Stimulated activated CD8-positive, alpha-beta memory T cell treated with anti-CD3 and anti-CD28 coated beads, Interleukin-7, amount 100 ng/mL, for 48 hours (primary cell): ENCODE measurements around the gene PGF.

Experiments used
- DNase-seq, 2 donors: peaks; one replicate each; pipeline ENCODE4 v3.0.0-alpha.2; 2020; ENCODE audit warnings: low read depth in 1 of 2; ENCODE audit errors: extremely low read depth in 1 of 2

Gene PGF

DNA sequence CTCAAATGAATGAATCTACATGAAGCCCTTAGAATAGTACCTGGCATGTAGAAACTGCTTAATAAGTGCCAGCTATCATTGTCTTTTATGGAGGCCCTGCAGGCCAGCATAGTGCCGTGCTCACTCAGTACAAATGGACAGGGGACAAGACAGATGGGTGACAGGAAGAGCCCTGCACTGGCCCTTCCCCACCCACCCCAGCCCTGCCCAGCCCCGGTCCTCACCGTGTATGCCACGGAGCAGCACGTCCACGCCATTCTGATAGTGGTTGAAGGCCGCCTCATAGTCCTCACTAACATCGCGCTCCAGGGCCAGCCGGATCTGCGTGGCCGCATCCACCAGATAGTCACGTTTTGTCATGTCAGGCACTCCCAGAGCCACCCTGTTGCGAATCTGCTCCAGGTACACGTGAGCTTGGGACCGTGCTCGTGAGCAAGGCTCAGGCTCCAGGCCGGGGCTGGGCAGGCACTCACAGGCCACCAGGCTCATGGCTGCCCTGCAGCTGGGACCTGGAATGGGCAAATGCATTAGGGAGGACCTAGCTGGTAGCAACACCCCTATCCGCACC lies 34.3 kb downstream of the PGF start:
- no peak for DNase-seq

DNA sequence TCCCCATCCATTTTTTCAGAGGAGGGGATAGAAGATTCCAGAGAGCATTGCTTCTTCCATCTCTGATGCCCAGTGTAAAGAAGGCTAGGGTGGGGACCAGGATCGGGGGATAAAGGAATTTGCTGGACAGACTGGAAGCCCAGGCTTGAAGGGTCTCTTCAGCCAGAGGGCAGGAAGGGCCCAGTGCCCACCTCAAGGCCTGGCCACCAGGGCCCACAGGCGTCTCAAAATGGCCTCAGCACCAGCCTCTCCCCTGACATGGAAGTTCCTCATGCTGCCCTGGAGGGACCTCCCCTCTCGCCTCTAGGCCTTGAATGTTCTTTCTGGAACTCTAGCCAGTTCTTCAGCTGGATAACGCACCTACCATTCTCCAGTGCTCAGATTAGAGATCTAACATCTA lies 35.1 kb downstream of the PGF start:
- DNase-seq, result no peak

DNA sequence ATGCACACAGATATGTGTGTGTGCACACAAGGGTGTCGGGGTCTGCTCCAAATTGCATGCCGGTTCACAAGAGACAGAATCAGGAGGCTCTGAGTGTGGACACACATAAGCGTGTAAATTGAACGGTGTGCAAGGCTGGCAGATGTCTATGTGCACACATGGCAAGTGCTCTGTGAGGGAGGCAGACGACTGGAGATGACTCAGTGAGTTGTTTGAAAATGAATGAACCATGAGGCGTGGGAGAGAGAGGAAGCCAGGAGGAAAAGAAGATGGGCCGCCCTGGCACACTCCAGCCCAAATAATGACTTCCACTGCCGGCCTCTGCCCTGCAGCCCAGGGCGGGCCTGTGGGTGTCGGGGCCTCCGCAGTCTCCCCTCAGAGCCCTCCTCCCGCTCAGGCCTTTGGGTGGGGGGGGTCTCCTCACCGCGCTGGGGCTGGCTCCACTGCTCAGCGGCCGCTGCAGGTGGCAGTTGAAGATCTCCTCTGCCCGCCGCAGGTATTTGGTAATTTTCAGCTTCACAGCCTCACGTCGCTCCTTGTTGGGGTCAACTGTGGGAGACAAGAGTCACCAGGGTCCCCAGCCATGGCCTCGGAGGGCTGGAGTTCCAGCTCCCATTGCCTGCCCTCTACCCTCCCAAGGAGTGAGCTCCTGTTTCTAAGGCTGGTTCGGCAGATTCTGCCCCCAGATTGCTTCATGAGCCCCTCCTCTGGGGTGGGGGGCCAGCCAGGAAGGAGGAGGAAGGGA lies 35.8 kb downstream of the PGF start:
- DNase-seq, result no peak

DNA sequence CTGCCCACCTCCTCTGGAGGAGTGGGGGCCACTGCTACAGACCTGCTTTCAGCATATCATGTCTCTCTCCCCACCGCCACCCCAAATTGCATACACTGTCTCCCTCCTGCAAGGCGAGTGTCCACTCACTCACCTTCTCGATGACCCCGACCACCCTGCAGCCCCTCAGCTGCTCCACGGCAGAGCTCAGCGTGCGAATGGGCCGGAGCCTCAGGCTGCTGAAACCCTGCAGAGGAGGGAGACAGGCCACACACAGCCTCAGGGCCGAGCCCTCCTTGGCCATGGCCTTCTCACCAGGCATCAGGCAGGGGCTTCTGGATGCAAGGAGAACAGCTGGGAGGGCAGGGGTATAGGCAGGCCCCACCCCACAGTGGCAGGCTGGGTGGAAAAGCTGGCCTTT lies 37.0 kb downstream of the PGF start:
- DNase-seq, result no peak

DNA sequence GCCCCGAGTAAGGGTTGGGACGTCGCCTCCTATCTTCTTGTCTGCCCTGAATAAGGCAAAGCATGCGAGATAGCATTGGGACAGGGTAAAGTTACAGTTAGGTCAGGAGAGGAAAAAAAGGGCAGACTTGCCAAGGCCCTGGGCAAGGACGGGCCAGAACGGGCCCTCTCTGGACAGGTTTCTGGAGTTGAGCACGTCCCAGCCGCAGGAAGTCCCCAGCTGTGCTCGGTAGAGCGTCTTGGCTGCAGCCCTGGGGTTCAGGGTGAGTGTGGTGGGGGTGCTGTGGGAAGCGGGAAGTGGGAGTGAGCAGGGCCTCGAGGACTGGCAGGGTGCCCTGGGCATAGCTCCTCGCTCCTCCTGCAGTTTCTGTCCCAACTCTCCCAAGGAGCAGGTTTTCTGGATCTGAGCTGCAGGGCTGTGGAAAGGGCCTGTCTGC lies 37.7 kb downstream of the PGF start:
- no peak for DNase-seq

DNA sequence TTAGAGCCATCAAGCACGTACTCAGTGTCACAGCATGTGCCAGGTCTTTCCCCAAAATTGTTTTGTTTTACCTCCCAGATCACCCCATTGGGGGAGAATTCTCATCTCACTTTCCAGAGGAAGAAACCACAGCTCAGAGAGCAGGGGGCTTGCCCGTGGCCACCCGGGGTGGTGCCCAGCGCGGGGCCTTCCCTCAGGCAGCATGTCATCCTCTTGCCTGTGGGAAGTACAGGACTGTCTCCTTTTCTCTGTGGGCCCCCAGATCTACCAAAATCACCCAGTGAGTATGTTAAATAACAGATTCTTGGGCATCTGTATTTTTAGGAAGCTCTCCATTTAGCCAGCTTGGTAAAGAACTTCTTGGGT lies 38.2 kb downstream of the PGF start:
- DNase-seq, result no peak

DNA sequence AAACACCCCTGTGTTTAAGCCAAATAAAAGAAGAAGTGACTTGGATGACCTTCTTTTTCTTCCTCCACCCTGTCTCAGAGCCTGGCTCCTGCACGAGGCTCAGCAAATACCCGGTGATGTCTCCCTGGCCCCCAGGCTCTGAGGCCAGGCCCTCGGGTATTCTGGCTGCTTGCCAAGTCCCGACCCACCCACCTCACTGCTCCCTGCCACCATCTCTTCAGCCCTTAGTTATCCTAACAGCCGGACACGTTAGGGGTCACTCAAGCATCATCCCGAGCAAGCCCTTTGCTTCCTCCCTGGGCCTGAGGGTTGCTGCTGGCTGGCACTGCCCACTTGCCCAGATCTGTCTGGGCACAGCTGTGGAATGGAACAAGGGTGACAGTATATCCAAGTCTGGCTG lies 39.6 kb downstream of the PGF start:
- no peak for DNase-seq

DNA sequence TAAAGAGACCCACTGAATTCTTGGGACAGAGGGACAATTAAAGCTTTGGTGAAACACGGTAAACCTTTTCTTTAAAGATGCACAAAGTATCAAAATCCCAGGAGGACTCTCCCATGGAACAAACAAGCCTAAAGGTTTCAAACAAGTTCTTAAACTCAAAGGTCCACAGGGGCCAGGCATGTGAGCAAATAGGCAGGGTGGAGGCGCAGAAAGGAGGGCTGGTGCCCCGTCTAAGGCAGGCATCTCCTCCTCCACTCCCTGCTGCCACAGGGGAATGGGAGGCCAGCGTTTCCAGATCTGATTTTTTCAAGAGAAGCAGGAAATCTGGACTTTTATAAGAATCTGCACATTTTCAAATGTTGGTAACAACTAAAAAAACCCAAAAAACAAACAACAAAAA lies 40.0 kb downstream of the PGF start:
- DNase-seq, result no peak

DNA sequence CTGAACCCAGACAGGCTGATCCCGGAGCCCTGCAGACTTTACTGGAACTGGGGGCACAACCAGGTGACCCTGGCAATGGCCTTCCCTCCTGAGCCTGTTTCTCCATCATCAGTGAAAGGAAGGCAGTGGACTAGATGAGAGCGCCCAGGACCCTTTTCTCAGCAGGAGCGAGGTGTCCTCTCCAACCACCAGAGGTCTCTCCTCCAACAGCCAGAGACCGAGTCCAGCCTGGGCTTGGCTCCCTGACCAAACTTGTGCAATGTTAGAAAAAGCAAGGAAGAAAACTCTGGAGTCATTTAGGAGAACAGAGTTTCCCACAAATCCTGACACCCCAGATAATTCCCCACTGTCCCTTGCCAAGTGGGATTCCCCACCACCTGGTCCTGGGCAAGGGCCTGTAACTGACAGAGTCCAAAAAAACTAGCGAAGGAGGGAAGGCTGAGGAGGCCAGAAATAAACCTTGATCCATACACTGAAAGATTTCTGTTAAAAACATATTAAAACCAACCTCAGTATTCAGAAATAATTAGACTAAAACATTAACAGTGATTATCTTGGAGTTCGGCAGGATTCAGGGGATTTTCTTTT lies 41.3 kb downstream of the PGF start:
- DNase-seq, result no peak

DNA sequence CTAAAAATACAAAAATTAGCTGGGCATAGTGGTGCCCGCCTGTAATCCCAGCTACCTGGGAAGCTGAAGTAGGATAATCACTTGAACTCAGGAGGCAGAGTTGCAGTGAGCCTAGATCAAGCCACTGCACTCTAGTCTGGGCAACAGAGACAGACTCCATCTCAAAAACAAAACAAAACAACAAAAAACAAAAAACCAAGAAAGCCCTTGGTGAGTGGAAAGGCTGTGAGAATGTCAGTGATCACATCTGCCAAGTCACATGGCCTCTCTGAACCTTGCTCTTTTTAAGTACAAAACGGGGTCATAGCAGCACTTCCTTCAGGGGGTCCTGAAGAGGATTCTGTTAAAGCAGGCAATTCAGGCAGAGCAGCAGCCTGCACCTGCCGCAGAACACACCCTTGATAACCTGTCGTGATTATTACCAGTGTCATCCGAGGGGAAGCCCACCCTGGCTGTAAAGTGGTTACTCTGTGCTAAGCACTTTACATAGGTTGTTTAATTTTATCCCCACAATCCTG lies 41.9 kb downstream of the PGF start:
- DNase-seq, result no peak

DNA sequence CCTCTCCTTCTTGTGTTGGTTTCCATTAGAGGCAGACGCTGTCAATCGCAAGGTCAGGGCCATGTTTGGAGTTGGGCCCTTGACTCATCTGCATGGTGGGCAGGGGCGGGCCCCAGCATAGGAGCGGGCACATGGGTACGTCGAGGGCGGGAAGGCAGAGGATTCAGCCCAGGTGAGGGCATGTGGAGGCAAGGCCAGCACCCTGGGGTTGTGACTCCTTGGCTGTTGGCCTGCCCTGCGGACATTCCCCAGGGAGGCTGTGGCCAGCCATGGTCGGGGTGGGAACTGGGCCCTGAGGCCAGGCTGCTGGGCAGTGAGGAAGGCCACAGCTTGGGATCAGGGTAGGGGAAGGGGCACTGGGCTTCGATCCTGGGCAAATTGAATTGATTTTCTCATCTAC lies 42.6 kb downstream of the PGF start:
- no peak for DNase-seq

DNA sequence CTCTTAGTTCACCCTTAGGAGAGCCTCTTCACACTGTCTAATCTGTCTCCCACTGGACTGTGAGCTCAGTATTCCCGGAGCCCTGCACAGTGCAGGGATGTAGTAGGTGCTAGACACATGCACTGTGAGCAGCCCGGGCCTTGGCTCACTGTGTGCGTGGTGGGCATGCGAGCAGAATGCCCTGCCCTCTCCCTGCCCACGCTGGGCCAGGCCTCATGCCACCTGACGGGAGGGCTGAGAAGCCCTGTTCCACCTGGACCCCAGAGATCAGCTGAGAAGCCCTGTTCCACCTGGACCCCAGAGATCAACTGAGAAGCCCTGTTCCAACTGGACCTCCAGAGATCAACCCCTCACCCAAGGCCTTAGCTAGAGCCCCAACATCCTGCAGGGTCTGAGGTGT lies 43.3 kb downstream of the PGF start:
- no peak for DNase-seq

DNA sequence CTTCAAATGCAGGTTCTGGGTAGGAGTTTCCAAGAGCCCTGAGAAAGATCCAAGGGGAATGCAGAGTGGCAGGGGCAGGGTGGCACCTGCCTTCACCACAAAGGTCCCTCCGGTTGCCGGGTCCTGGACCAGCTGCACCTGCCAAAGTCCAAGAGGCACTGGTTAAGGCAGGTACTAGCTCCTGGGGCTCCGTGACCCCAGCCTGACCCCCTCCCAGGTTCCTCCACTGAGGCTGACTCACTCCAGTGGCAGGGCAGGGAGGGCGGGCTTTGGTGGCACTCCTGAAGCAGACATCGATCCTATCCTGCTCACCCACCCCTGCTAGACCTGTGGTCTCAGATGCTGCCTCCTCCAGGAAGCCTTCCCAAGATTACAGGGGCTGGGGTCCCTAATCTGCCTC lies 43.7 kb downstream of the PGF start:
- no peak for DNase-seq

DNA sequence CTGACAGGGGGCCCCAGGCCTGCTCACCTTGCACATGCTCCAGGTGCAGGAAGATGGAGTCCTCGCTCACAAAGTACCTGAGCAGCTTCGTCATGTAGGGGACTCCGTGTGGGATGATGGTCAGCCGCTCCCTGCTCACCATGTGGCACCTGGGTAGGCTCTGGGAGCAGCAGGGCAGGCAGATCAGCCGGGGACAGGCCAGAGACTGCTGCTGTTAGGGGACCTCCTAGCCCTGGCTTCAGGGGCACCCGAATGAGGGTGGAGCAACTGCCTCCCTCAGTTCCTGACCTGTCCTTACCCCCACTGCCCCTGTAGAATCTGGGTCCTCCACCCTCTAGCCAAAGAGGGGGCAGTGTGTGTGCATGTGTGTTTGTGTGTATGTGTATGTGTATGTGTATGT lies 44.2 kb downstream of the PGF start:
- no peak for DNase-seq

DNA sequence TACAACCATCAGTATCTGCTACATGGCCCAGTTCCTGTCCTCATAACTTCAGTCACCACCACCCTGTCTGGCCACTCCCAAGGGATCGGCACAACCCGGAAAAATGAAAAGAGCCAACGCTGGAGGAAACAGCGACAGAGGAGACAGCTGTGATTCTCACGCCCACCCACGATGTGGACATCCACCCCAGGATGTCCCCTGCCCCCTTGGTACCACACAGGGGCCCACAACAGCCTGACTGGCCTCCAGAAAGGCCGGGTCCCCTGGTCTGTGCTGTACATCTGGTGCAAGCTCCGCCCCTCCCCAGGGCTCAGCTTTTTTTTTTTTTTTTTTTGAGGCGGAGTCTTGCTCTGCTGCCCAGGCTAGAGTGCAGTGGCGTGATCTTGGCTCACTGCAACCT lies 44.8 kb downstream of the PGF start:
- DNase-seq, result no peak

DNA sequence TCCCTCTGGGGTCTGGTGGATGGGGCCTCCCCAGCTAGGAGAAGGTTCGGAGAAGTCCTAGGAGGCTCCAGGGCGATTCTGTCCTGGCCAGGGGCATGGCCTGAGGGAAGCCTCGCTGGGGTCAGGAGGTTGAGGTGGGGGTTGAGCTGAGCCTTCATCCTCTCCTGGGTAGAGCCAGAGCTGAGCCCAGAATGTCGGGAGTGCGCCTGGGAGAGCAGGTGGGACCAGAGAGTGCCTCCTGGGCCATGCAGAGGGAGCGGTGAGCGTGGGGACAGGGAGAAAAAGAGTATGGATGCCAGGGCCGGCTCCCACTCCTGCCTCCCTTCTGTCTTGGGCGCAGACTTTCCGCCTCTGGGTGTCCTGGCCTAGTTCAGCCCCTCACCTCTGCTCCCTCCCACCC lies 45.5 kb downstream of the PGF start:
- DNase-seq, result no peak

DNA sequence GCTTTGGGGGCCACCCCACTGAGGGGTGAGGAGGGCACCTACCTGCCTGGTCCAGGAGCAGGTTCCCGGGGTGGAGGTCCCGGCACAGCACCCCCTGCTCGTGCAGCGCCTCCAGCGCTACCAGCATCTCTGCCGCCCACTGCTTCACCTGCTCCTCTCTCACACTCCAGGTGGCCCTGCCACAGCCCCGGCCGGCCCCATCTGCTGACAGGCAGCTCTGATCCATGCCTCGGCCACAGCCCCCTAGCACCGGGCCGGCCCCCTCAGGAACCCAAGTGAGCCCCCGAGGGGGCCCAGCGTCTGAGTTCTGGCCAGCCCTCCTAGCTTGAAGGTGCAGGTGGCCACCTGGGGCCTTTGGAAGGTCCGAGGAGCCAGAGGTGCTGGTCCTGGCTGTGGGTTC lies 45.9 kb downstream of the PGF start:
- no peak for DNase-seq

DNA sequence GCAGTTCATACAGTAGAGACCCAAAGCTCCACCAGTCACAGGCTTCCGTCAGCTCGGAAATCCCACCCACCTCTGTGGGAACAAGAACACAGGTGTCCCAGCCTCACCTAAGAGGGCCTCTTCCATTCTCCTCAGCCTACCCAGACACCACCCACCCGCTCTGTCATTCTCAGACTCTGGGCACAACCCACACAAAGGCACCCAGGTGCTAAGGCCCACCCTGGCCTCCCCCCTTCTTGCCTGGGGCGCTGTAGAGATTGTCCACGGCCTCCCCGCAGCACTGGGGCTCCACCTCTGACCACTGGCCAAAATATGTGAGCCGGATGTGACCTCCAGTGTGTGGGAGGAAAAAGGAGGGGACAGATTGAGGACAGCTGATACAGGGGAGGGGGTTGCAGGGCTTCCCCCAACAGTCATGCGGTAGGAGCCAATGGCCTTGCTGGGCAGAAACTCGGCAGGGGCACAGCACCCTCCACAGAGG lies 46.5 kb downstream of the PGF start:
- DNase-seq, result no peak

DNA sequence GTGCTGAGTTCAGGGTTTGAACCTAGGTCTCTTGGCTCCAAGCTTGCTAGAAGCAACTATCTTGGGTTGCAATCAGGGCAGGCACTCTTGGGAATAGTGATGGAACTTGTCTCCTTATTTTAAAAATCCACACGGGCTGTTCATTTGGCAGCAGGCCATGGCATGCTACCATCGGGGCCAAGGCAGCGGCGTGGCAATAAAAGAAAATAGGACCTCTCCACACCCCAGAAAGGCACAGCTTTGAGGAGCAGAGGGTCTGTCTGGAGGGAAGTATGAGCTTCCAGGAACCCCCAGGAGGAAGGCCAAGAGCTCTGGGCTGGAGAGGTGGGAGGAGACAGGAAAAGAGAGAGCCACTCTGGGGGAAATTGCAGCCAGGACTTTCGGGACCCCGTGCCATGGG lies 47.7 kb downstream of the PGF start:
- DNase-seq, result no peak

DNA sequence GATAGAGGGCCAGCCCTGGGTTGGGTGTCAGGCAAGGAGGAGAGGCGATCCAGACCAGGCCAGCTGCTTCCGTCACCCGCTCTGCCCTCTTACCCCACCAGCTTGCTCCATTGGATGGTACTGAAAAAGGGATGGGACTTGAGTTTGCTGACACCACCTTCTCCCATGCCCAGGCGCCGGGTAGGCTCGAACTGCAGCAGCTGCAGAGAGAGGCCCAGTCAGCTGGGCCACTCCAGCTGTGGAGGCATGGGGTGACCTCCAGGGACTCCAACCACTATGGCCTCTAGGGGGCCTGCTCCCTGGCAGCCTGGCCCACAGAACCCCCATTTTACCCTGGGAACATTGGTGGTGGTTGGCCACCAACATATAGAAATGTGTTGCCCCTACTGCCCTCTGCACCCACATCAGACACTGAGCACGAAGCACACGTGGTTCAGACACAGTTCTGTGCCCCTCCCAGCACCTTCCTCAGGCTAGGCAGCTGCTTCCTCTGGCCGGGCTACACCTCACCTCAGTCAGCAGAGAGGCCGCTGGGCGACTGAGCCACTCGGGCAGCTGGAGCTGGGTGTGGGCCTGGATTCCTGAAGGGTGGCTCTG lies 48.4 kb downstream of the PGF start:
- no peak for DNase-seq

DNA sequence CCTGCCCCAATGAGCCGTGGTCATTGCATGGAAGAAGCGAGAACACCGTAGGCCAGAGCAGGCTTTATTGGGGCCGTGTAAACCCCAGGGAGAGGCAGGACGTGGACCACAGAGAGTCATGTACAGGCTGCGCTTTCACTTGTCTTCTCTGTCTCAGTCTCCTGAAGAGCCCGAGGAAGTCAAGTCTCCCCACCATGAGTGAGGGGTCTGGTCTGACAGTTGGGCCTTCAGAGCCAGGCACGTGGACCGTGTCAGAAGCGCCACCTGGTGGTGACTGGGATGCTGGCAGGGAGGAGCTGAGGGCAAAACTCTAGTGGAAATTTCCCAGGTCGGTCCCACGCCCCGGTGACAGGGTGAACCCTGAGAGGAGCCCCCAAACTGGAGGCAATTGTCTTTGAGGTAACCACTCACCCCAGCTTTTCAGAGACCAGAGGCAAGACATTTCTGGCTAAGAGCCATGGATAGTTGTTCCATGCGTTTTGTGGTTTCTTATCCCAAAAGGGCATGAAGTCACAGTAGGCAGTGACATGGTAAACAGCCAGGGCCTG lies 49.7 kb downstream of the PGF start:
- DNase-seq, result peak; percentile 47 to 51
